HCT116 (cell line): Measurements from ENCODE around the gene NT5DC3. TPM values are rescaled to one million over a fixed set of nuclear protein-coding genes. Genes with fewer than 3 reads are reported as not detected.

Source experiments
- ATAC-seq: fragments of 200-7000 bp; cut with Tn5 transposase; 2 replicates; pipeline ENCODE4 v1.9.1; 2020; ENCODE audit warnings: mild to moderate bottlenecking, moderate library complexity
- BruUV-seq: library from RNA; stranded (reverse); fragments of 400-500 nt; replicated peaks from 2 replicates; lab custom pipeline; 2021; lab: Mats Ljungman, UMichigan
- CTCF ChIA-PET: fragments of 300-600 bp; sonication (Branson Sonifier 250); formaldehyde crosslinking; loops from one replicate; lab custom pipeline; 2021; ENCODE audit warnings: antibody characterized with exemption; lab: Charles Lee
- POLR2A ChIA-PET: fragments of 300-600, 350-600 bp; sonication (Branson Sonifier 250); formaldehyde crosslinking; loops from one replicate; lab custom pipeline; 2021; ENCODE audit warnings: antibody characterized with exemption; lab: Charles Lee
- RAD21 ChIA-PET, 2 experiments: fragments of 300-600 bp; sonication (Branson Sonifier 250); formaldehyde crosslinking; loops; one replicate each; lab custom pipeline; 2023; ENCODE audit warnings: low total read pairs in 2 of 2; ENCODE audit not compliant: uncharacterized antibody in 2 of 2, unreplicated experiment in 2 of 2, low non-redundant PET in 1 of 2; lab: Charles Lee
- DNase-seq: peaks from one replicate; pipeline ENCODE4 v3.0.0-alpha.2; 2010; ENCODE audit warnings: low read depth, low spot score
- H2AFZ ChIP-seq: fragments of 200-600 bp; shearing (Covaris generic), sonication (generic); 2 replicates; pipeline ENCODE4 v1.6.1; 2017; ENCODE audit warnings: low read depth, mixed run types, mixed read lengths, antibody characterized with exemption, low read length; ENCODE audit not compliant: poor library complexity, severe bottlenecking
- H3K27ac ChIP-seq: 2 replicates; pipeline ENCODE4 v1.5.1; 2012; ENCODE audit warnings: low read depth, low read length
- H3K27me3 ChIP-seq: fragments of 200-600 bp; sonication (generic); 2 replicates; pipeline ENCODE4 v1.6.1; 2016; ENCODE audit warnings: mixed run types, low read length, mixed read lengths; ENCODE audit not compliant: insufficient read depth
- H3K36me3 ChIP-seq, 2 experiments: fragments of 200-500 bp in 1 of 2; fragments of 200-600 bp in 1 of 2; sonication (Bioruptor generic) in 1 of 2; sonication (generic) in 1 of 2; 2 replicates each; pipeline versions ENCODE4 v1.5.1 to v1.6.1; 2014 to 2016; ENCODE audit warnings: low read length in 2 of 2, inconsistent platforms in 1 of 2, mixed read lengths in 1 of 2, mixed run types in 1 of 2; ENCODE audit not compliant: insufficient read depth in 2 of 2, control insufficient read depth in 1 of 2
- H3K4me1 ChIP-seq, 2 experiments: fragments of 200-600 bp in 1 of 2; sonication (generic) in 1 of 2; 2 replicates each; pipeline versions ENCODE4 v1.5.1 to v1.6.1; 2012 to 2017; ENCODE audit warnings: low read length in 2 of 2, inconsistent platforms in 1 of 2, mild to moderate bottlenecking in 1 of 2, mixed read lengths in 1 of 2, mixed run types in 1 of 2, moderate library complexity in 1 of 2; ENCODE audit not compliant: insufficient read depth in 2 of 2, control insufficient read depth in 1 of 2
- H3K4me2 ChIP-seq: fragments of 200-600 bp; sonication (generic); 2 replicates; pipeline ENCODE4 v1.6.1; 2017; ENCODE audit warnings: mixed run types, low read length, mixed read lengths
- H3K4me3 ChIP-seq, 2 experiments: fragments of 200-600 bp in 1 of 2; sonication (generic) in 1 of 2; replicated peaks in 1 of 2; 2 replicates each; pipeline ENCODE4 v1.5.1; 2011 to 2016; ENCODE audit warnings: low read length in 2 of 2, control low read depth in 1 of 2, low read depth in 1 of 2, mild to moderate bottlenecking in 1 of 2, mixed read lengths in 1 of 2, mixed run types in 1 of 2
- H3K79me2 ChIP-seq: fragments of 200-600 bp; sonication (generic); 2 replicates; pipeline ENCODE4 v1.6.1; 2017; ENCODE audit warnings: mild to moderate bottlenecking, mixed run types, low read length, moderate library complexity, mixed read lengths; ENCODE audit not compliant: insufficient read depth
- H3K9ac ChIP-seq: fragments of 200-600 bp; sonication (generic); 2 replicates; pipeline ENCODE4 v1.6.1; 2016; ENCODE audit warnings: low read length, mixed read lengths
- H3K9me2 ChIP-seq: fragments of 200-600 bp; sonication (generic), shearing (Covaris generic); 2 replicates; pipeline ENCODE4 v1.6.1; 2017; ENCODE audit warnings: mixed run types, mild to moderate bottlenecking, moderate library complexity; ENCODE audit not compliant: insufficient read depth
- H3K9me3 ChIP-seq, 2 experiments: fragments of 200-500 bp in 1 of 2; fragments of 200-600 bp in 1 of 2; sonication (Bioruptor generic) in 1 of 2; sonication (generic) in 1 of 2; 2 replicates each; pipeline ENCODE4 v1.6.1; 2014 to 2017; ENCODE audit warnings: low read length in 2 of 2, mixed read lengths in 2 of 2, inconsistent platforms in 1 of 2, low read depth in 1 of 2, mild to moderate bottlenecking in 1 of 2, mixed run types in 1 of 2, moderate library complexity in 1 of 2; ENCODE audit not compliant: control insufficient read depth in 1 of 2, insufficient read depth in 1 of 2
- H4K20me1 ChIP-seq: fragments of 200-600 bp; sonication (generic), shearing (Covaris generic); 2 replicates; pipeline ENCODE4 v1.6.1; 2017; ENCODE audit warnings: mixed run types, mild to moderate bottlenecking, moderate library complexity; ENCODE audit not compliant: insufficient read depth
- CBX3 ChIP-seq: IDR thresholded peaks from 2 replicates; pipeline ENCODE4 v1.6.1; 2012; ENCODE audit warnings: low read depth
- CEBPB ChIP-seq: IDR thresholded peaks from 2 replicates; pipeline ENCODE4 v1.6.1; 2012; ENCODE audit warnings: low read depth
- ELF1 ChIP-seq: IDR thresholded peaks from 2 replicates; pipeline ENCODE4 v1.6.1; 2012; ENCODE audit warnings: low read depth, borderline replicate concordance
- EZH2phosphoT487 ChIP-seq: fragments of 200-600 bp; IDR thresholded peaks from 2 replicates; pipeline ENCODE4 v1.6.1; 2018; ENCODE audit warnings: antibody characterized with exemption, borderline replicate concordance
- FOSL1 ChIP-seq: IDR thresholded peaks from 2 replicates; pipeline ENCODE4 v1.6.1; 2012; ENCODE audit warnings: low read depth
- JUND ChIP-seq: IDR thresholded peaks from 2 replicates; pipeline ENCODE4 v1.6.1; 2012
- POLR2A ChIP-seq: IDR thresholded peaks from 2 replicates; pipeline ENCODE4 v1.7.0; 2011; ENCODE audit warnings: borderline replicate concordance; ENCODE audit not compliant: insufficient read depth, insufficient read length; ENCODE audit errors: extremely low read depth
- SIN3A ChIP-seq: IDR thresholded peaks from 2 replicates; pipeline ENCODE4 v1.6.1; 2012; ENCODE audit warnings: low read depth
- SRF ChIP-seq: IDR thresholded peaks from 2 replicates; pipeline ENCODE4 v1.6.1; 2012; ENCODE audit warnings: low read depth
- YY1 ChIP-seq: IDR thresholded peaks from 2 replicates; pipeline ENCODE4 v1.6.1; 2011; ENCODE audit warnings: low read length, low read depth, moderate library complexity, mild to moderate bottlenecking; ENCODE audit not compliant: insufficient replicate concordance; ENCODE audit errors: extremely low read depth
- ZBTB33 ChIP-seq: IDR thresholded peaks from 2 replicates; pipeline ENCODE4 v1.6.1; 2011; ENCODE audit warnings: mild to moderate bottlenecking, low read length, moderate library complexity; ENCODE audit not compliant: insufficient replicate concordance; ENCODE audit errors: extremely low read depth
- ZFX ChIP-seq: fragments of 450-650 bp; IDR thresholded peaks from 2 replicates; pipeline ENCODE4 v1.6.1; 2017
- intact Hi-C: fragments of 100-400 bp; cut with micrococcal nuclease; formaldehyde crosslinking; loops from 2 replicates; pipeline ENCODE4 v1.10.0; 2022
- total RNA-seq: library from RNA; stranded (reverse); gene quantifications from one replicate; pipeline ENCODE4 v1.2.1, GENCODE V29; 2021; ENCODE audit not compliant: unreplicated experiment

Gene NT5DC3
- total RNA-seq, 1 experiment from 2014 or later: 18.7 TPM

DNA sequence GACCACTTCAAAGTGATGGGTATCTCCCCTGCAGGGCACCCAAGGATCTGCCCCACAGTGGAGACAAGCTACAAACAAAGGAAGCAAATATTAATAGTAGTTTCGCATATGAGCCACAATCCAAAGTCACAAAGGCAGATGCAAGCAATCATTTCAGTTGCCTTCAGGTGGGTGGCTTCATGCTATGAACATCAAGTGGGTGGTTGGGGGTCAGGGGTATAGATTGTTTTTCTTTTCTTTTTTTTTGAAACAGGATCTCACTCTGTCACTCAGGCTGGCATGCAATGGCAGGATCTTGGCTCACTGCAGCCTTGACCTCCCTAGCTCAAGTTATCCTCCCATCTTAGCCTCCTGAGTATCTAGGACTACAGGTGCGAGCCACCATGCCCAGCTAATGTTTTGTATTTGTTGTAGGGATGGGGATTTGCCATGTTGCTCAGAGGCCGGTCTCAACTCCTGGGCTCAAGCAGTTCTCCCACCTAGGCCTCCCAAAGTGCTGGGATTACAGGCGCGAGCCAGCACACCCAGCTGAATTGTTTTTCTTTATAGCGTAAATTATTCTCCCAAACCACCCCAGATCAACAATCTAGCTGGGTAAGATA is 13.4 kb upstream of the NT5DC3 start:
- Histone ChIP-seq H2AFZ (no peak overlapping the region), H3K9me2 (no peaks in the 10 kb centered on the region), H3K4me3 (no peak overlapping the region), H3K4me1 (peaks cover 24 to 28% of the 10 kb centered on the region in 2 experiments), H3K79me2 (no peaks in the 10 kb centered on the region), H3K27me3 (no peaks in the 10 kb centered on the region)
- ChIA-PET POLR2A (interaction anchor here (0.6 kb wide), 1 partner anchor 21 kb away, joined by 5 read pairs; no protein-coding TSS in a partner anchor), CTCF (no interaction called here), RAD21 (no interaction called here)
- intact Hi-C loops: no loop called here
- ATAC-seq: no peak
- no peak for TF ChIP-seq JUND
- TF ChIP-seq POLR2A: no peak
- no peak for TF ChIP-seq ZFX
- TF ChIP-seq SRF: no peak
- TF ChIP-seq EZH2phosphoT487: no peak
- TF ChIP-seq SIN3A: no peak
- no peak for TF ChIP-seq CBX3
- TF ChIP-seq YY1: no peak
- no peak for TF ChIP-seq CEBPB
- TF ChIP-seq FOSL1: no peak
- TF ChIP-seq ELF1: no peak
- TF ChIP-seq, all 23 proteins: peak for 0
- Histone ChIP-seq H3K27ac (no peak overlapping the region), H3K36me3 (no peaks in the 10 kb centered on the region), H3K9me3 (no peaks in the 10 kb centered on the region), H3K4me2 (no peak overlapping the region), H4K20me1 (no peaks in the 10 kb centered on the region), H3K9ac (no peak overlapping the region)
- BruUV-seq: no TSS peak
- DNase-seq: no peak

- ChIA-PET RAD21 (no interaction called here), CTCF (no interaction called here), POLR2A (no interaction called here)
- no TSS peak for BruUV-seq
- intact Hi-C loops: no loop called here
- DNase-seq: no peak
- H4K20me1 ChIP-seq: no peaks in the 10 kb centered on the region
- no peak overlapping the region for H3K4me2 ChIP-seq
- H3K27ac ChIP-seq: no peak overlapping the region
- TF ChIP-seq SRF (no peak), ZBTB33 (no peak), YY1 (no peak), EZH2phosphoT487 (no peak)
- peaks cover 12 to 13% of the 10 kb centered on the region in 2 experiments; a peak in 3 of 4 replicates for H3K4me1 ChIP-seq
- H3K4me3 ChIP-seq: no peak overlapping the region
- H2AFZ ChIP-seq: no peak overlapping the region
- H3K36me3 ChIP-seq: no peaks in the 10 kb centered on the region
- no peaks in the 10 kb centered on the region for H3K27me3 ChIP-seq
- ATAC-seq: no peak
- H3K9ac ChIP-seq: no peak overlapping the region
- H3K9me3 ChIP-seq: no peaks in the 10 kb centered on the region
- no peaks in the 10 kb centered on the region for H3K79me2 ChIP-seq
- no peaks in the 10 kb centered on the region for H3K9me2 ChIP-seq
Measured at GRCh38 chr12:103852498-103852997, 11.5 kb upstream of the NT5DC3 start.
